OCI-LY1 (cell line): Measurements from ENCODE around the gene UTS2B.

Experiments
- H2AFZ ChIP-seq: fragments of 200-600 bp; sonication (generic), shearing (Covaris generic); 2 replicates; pipeline ENCODE4 v1.6.0; 2014; ENCODE audit warnings: antibody characterized with exemption, mild to moderate bottlenecking, low read length
- H3F3A ChIP-seq: fragments of 200-600 bp; sonication (generic), shearing (Covaris generic); 2 replicates; pipeline ENCODE4 v1.6.0; 2014; ENCODE audit warnings: mild to moderate bottlenecking, antibody characterized with exemption, low read length, moderate library complexity; ENCODE audit not compliant: insufficient read depth
- H3K27ac ChIP-seq: fragments of 200-600 bp; sonication (generic); 2 replicates; pipeline ENCODE4 v1.5.1; 2014; ENCODE audit warnings: low read length, mixed run types, mild to moderate bottlenecking, low read depth; ENCODE audit not compliant: poor library complexity, severe bottlenecking
- H3K27me3 ChIP-seq: fragments of 200-600 bp; sonication (generic); 2 replicates; pipeline ENCODE4 v1.6.0; 2014; ENCODE audit warnings: antibody characterized with exemption, mild to moderate bottlenecking, low read length, moderate library complexity; ENCODE audit not compliant: insufficient read depth
- H3K36me3 ChIP-seq: fragments of 200-600 bp; sonication (generic); 2 replicates; pipeline ENCODE4 v1.6.1; 2014; ENCODE audit warnings: mild to moderate bottlenecking, antibody characterized with exemption, low read length, moderate library complexity, mixed read lengths; ENCODE audit not compliant: insufficient read depth
- H3K4me1 ChIP-seq: fragments of 200-600 bp; sonication (generic); 2 replicates; pipeline ENCODE4 v1.5.1; 2014; ENCODE audit warnings: mild to moderate bottlenecking, low read length, moderate library complexity; ENCODE audit not compliant: insufficient read depth, severe bottlenecking
- H3K4me2 ChIP-seq: fragments of 200-600 bp; sonication (generic), shearing (Covaris generic); 2 replicates; pipeline ENCODE4 v1.6.1; 2014; ENCODE audit warnings: low read length
- H3K4me3 ChIP-seq: fragments of 200-600 bp; sonication (generic); 2 replicates; pipeline ENCODE4 v1.5.1; 2014; ENCODE audit warnings: low read length, low read depth, mild to moderate bottlenecking, mixed read lengths; ENCODE audit not compliant: poor library complexity, severe bottlenecking
- H3K79me2 ChIP-seq: fragments of 200-600 bp; shearing (Covaris generic); 2 replicates; pipeline ENCODE4 v1.6.1; 2016; ENCODE audit warnings: mixed run types, low read length, mixed read lengths; ENCODE audit not compliant: insufficient read depth
- H3K9ac ChIP-seq: fragments of 200-600 bp; sonication (generic), shearing (Covaris generic); 2 replicates; pipeline ENCODE4 v1.6.1; 2014; ENCODE audit warnings: mild to moderate bottlenecking, low read length, mixed read lengths
- H3K9me2 ChIP-seq: fragments of 200-600 bp; sonication (generic), shearing (Covaris generic); 2 replicates; pipeline ENCODE4 v1.6.1; 2014; ENCODE audit warnings: low read depth, mild to moderate bottlenecking, low read length, mixed read lengths
- H3K9me3 ChIP-seq: fragments of 200-600 bp; shearing (Covaris generic); 2 replicates; pipeline ENCODE4 v1.6.1; 2014; ENCODE audit warnings: low read length, mixed read lengths
- H4K20me1 ChIP-seq: fragments of 200-600 bp; sonication (generic), shearing (Covaris generic); 2 replicates; pipeline ENCODE4 v1.6.0; 2016; ENCODE audit warnings: mild to moderate bottlenecking, low read length; ENCODE audit not compliant: insufficient read depth
- EZH2 ChIP-seq: fragments of 200-600 bp; sonication (generic), shearing (Covaris generic); IDR thresholded peaks from 2 replicates; pipeline ENCODE4 v1.8.0; 2017; ENCODE audit warnings: borderline replicate concordance, mixed run types, mild to moderate bottlenecking, antibody characterized with exemption, low read length, moderate library complexity, mixed read lengths
- TF ChIP-seq, protein P1 (sequence below): fragments of 200-600 bp; sonication (generic), shearing (Covaris generic); IDR thresholded peaks from 2 replicates; pipeline ENCODE4 v1.5.1; 2017; ENCODE audit warnings: mild to moderate bottlenecking, antibody characterized with exemption, low read length, moderate library complexity, mixed read lengths

UTS2B gene

GRCh38 chr3:191362037-191362436, 31.7 kb upstream of the UTS2B start:
- H2AFZ ChIP-seq: no peak overlapping the region
- H3K4me2 ChIP-seq: no peak overlapping the region
- TF ChIP-seq EZH2: no peak
- TF ChIP-seq, protein P1, sequence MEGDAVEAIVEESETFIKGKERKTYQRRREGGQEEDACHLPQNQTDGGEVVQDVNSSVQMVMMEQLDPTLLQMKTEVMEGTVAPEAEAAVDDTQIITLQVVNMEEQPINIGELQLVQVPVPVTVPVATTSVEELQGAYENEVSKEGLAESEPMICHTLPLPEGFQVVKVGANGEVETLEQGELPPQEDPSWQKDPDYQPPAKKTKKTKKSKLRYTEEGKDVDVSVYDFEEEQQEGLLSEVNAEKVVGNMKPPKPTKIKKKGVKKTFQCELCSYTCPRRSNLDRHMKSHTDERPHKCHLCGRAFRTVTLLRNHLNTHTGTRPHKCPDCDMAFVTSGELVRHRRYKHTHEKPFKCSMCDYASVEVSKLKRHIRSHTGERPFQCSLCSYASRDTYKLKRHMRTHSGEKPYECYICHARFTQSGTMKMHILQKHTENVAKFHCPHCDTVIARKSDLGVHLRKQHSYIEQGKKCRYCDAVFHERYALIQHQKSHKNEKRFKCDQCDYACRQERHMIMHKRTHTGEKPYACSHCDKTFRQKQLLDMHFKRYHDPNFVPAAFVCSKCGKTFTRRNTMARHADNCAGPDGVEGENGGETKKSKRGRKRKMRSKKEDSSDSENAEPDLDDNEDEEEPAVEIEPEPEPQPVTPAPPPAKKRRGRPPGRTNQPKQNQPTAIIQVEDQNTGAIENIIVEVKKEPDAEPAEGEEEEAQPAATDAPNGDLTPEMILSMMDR: no peak
- no peaks in the 10 kb centered on the region for H3K79me2 ChIP-seq
- H3K27me3 ChIP-seq: no peaks in the 10 kb centered on the region
- H3K9ac ChIP-seq: no peak overlapping the region
- H3F3A ChIP-seq: no peaks in the 10 kb centered on the region
- H3K36me3 ChIP-seq: no peaks in the 10 kb centered on the region
- H3K9me3 ChIP-seq: no peaks in the 10 kb centered on the region
- H3K27ac ChIP-seq: no peak overlapping the region
- no peaks in the 10 kb centered on the region for H4K20me1 ChIP-seq
- no peaks in the 10 kb centered on the region for H3K9me2 ChIP-seq
- no peaks in the 10 kb centered on the region for H3K4me1 ChIP-seq
- no peak overlapping the region for H3K4me3 ChIP-seq

DNA sequence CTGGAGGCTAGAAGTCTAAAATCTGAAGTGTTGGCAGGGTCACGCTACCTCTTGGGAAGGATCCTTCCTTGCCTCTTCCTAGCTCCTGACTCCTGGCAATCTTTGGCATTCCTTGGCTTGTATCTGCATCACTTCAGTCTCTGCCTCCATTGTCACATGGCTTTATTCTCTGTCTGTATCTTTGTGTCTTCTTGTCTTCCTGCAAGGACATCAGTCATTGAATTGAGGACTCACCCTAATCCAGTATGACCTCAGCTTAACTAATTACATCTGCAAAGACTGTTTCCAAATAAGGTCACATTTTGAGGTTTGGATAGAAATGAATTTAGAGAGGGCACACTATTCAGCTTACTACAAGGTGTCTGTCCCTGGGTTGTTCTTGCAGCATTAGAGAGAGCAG, 31.1 kb upstream of the UTS2B start:
- Histone ChIP-seq H3K27ac (no peak overlapping the region), H4K20me1 (no peaks in the 10 kb centered on the region), H2AFZ (no peak overlapping the region), H3K4me2 (no peak overlapping the region), H3K9ac (no peak overlapping the region), H3K36me3 (no peaks in the 10 kb centered on the region), H3K9me3 (no peaks in the 10 kb centered on the region), H3F3A (no peaks in the 10 kb centered on the region), H3K79me2 (no peaks in the 10 kb centered on the region), H3K27me3 (no peaks in the 10 kb centered on the region), H3K4me1 (no peaks in the 10 kb centered on the region), H3K9me2 (no peaks in the 10 kb centered on the region), H3K4me3 (no peak overlapping the region)
- TF ChIP-seq EZH2: no peak
- TF ChIP-seq, protein P1: no peak

DNA sequence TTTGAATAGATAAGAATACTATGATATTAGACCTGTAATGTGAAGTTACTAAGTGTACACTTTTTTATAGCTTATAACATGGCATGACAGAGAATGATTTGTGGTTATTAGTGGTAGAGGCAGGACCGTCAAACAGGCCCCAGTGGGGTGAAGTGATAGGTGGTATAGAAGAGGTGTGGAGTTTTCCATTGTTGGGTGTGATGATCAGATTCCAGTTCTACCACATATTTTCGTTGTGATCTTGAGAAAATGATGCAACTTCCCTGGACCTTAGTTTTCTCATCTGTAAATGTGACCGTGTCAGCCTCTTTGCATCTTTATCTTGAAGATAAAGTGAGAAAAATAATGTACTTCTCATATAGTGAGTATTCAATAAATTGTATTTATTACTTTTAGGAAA, 30.3 kb upstream of the UTS2B start:
- Histone ChIP-seq H3K36me3 (no peaks in the 10 kb centered on the region), H3K9me3 (no peaks in the 10 kb centered on the region), H3F3A (no peaks in the 10 kb centered on the region), H3K79me2 (no peaks in the 10 kb centered on the region), H2AFZ (no peak overlapping the region), H4K20me1 (no peaks in the 10 kb centered on the region), H3K27ac (no peak overlapping the region), H3K4me2 (no peak overlapping the region), H3K27me3 (no peaks in the 10 kb centered on the region), H3K9me2 (no peaks in the 10 kb centered on the region), H3K9ac (no peak overlapping the region), H3K4me1 (no peaks in the 10 kb centered on the region), H3K4me3 (no peak overlapping the region)
- TF ChIP-seq EZH2: no peak
- TF ChIP-seq, protein P1: no peak
